Gastroesophageal sphincter (tissue), 3 donors: ENCODE measurements around the gene FOXJ1.

ENCODE experiments used
- POLR2A ChIP-seq, 2 donors: fragments of 450-650 bp; IDR thresholded peaks; one replicate each; pipeline ENCODE4 v1.6.1; 2017; ENCODE audit warnings: antibody characterized with exemption in 2 of 2, mild to moderate bottlenecking in 2 of 2, moderate library complexity in 1 of 2
- TF ChIP-seq, protein P1 (sequence below), 4 experiments: fragments of 200-600 bp in 2 of 4; fragments of 450-650 bp in 2 of 4; sonication (generic) in 1 of 4; IDR thresholded peaks; one replicate each; pipeline ENCODE4 v1.5.1; 2017 to 2019; ENCODE audit warnings: antibody characterized with exemption in 4 of 4, mild to moderate bottlenecking in 2 of 4, moderate library complexity in 2 of 4

DNA sequence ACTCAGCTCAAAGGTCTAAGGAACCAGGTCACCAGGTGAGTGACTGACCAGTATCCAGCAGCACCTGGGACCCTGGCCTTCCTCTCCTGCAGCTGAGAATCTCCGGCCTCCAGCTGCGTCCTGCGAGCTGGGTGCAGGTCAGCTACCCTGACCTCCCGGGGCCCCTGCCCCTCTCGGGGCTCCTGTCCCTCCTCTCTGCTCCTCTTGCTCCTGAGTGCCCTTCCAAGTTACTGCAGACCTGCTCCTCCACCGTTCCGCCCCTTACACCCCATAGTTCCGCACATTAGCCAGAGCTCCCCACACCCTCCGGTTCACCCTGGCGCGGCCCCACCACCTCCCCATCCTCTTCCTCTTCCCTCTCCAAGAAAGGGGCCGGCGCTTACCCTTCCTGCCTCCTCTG, 10.6 kb downstream of the FOXJ1 start:
- TF ChIP-seq, protein P1, sequence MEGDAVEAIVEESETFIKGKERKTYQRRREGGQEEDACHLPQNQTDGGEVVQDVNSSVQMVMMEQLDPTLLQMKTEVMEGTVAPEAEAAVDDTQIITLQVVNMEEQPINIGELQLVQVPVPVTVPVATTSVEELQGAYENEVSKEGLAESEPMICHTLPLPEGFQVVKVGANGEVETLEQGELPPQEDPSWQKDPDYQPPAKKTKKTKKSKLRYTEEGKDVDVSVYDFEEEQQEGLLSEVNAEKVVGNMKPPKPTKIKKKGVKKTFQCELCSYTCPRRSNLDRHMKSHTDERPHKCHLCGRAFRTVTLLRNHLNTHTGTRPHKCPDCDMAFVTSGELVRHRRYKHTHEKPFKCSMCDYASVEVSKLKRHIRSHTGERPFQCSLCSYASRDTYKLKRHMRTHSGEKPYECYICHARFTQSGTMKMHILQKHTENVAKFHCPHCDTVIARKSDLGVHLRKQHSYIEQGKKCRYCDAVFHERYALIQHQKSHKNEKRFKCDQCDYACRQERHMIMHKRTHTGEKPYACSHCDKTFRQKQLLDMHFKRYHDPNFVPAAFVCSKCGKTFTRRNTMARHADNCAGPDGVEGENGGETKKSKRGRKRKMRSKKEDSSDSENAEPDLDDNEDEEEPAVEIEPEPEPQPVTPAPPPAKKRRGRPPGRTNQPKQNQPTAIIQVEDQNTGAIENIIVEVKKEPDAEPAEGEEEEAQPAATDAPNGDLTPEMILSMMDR (IDR thresholded peaks at IDR 0.05), result no peak
- no peak for TF ChIP-seq POLR2A (IDR thresholded peaks at IDR 0.05)
